Neuronal stem cell (in vitro differentiated cells): ENCODE results near the gene RANBP6.

Source experiments
- DNase-seq: peaks from one replicate; pipeline ENCODE4 v3.0.0-alpha.2; 2013; ENCODE audit warnings: low spot score
- H2AFZ ChIP-seq: one replicate; pipeline ENCODE4 v1.6.1; 2013; ENCODE audit warnings: mild to moderate bottlenecking, low read length, inconsistent platforms
- H2AK5ac ChIP-seq: 2 replicates; pipeline ENCODE4 v1.6.1; 2013; ENCODE audit warnings: low read depth, mild to moderate bottlenecking, inconsistent platforms, low read length, moderate library complexity, mixed read lengths
- H2BK120ac ChIP-seq: 2 replicates; pipeline ENCODE4 v1.6.1; 2013; ENCODE audit warnings: low read depth, mild to moderate bottlenecking, inconsistent platforms, low read length, moderate library complexity, mixed read lengths
- H2BK12ac ChIP-seq: one replicate; pipeline ENCODE4 v1.6.1; 2013; ENCODE audit warnings: low read length, inconsistent platforms
- H2BK15ac ChIP-seq: 2 replicates; pipeline ENCODE4 v1.6.1; 2013; ENCODE audit warnings: mild to moderate bottlenecking, low read length, inconsistent platforms, mixed read lengths
- H2BK5ac ChIP-seq: one replicate; pipeline ENCODE4 v1.6.1; 2013; ENCODE audit warnings: inconsistent platforms, mild to moderate bottlenecking, low read length, moderate library complexity
- H3K14ac ChIP-seq: one replicate; pipeline ENCODE4 v1.6.1; 2013; ENCODE audit warnings: low read length, inconsistent platforms
- H3K18ac ChIP-seq: 2 replicates; pipeline ENCODE4 v1.6.1; 2013; ENCODE audit warnings: low read length, inconsistent platforms
- H3K23ac ChIP-seq: 2 replicates; pipeline ENCODE4 v1.6.1; 2013; ENCODE audit warnings: low read depth, mild to moderate bottlenecking, mixed read lengths, low read length, inconsistent platforms; ENCODE audit not compliant: poor library complexity
- H3K27ac ChIP-seq: replicated peaks from 3 replicates; pipeline ENCODE4 v1.5.1; 2013; ENCODE audit warnings: low read length, inconsistent platforms
- H3K27me3 ChIP-seq, 3 experiments: 2 replicates each; pipeline ENCODE4 v1.6.1; 2013; ENCODE audit warnings: low read length in 3 of 3, mild to moderate bottlenecking in 2 of 3, inconsistent platforms in 1 of 3, low read depth in 1 of 3, mixed read lengths in 1 of 3, moderate library complexity in 1 of 3; ENCODE audit not compliant: control insufficient read depth in 3 of 3, insufficient read depth in 3 of 3
- H3K36me3 ChIP-seq, 2 donors: replicated peaks in 1 of 2; 2 replicates each; pipeline ENCODE4 v1.6.1; 2013; ENCODE audit warnings: low read length in 2 of 2; ENCODE audit not compliant: control insufficient read depth in 2 of 2, insufficient read depth in 2 of 2
- H3K4ac ChIP-seq: 2 replicates; pipeline ENCODE4 v1.6.1; 2013; ENCODE audit warnings: inconsistent platforms, mild to moderate bottlenecking, low read length, moderate library complexity
- H3K4me1 ChIP-seq, 2 donors: 1 replicate in 1 of 2; 2 replicates in 1 of 2; pipeline ENCODE4 v1.6.1; 2013; ENCODE audit warnings: low read length in 2 of 2, low read depth in 1 of 2; ENCODE audit not compliant: control insufficient read depth in 2 of 2, insufficient read depth in 1 of 2
- H3K4me2 ChIP-seq: one replicate; pipeline ENCODE4 v1.6.1; 2013; ENCODE audit warnings: mild to moderate bottlenecking, low read length, inconsistent platforms; ENCODE audit not compliant: insufficient read depth, poor library complexity, severe bottlenecking
- H3K4me3 ChIP-seq, 2 donors: 2 replicates each; pipeline ENCODE4 v1.5.1; 2013; ENCODE audit warnings: low read length in 2 of 2, mild to moderate bottlenecking in 2 of 2, inconsistent platforms in 1 of 2, moderate library complexity in 1 of 2
- H3K79me1 ChIP-seq: one replicate; pipeline ENCODE4 v1.6.1; 2013; ENCODE audit warnings: low read depth, mild to moderate bottlenecking, inconsistent platforms, low read length, moderate library complexity
- H3K9ac ChIP-seq: one replicate; pipeline ENCODE4 v1.6.1; 2013; ENCODE audit warnings: mild to moderate bottlenecking, low read depth, low read length, inconsistent platforms; ENCODE audit not compliant: poor library complexity
- H3K9me3 ChIP-seq, 2 donors: replicated peaks in 1 of 2; 2 replicates each; pipeline versions ENCODE3 to v1.6.1; 2013; ENCODE audit warnings: low read length in 2 of 2, mild to moderate bottlenecking in 2 of 2, inconsistent platforms in 1 of 2, low read depth in 1 of 2, mixed read lengths in 1 of 2, moderate library complexity in 1 of 2; ENCODE audit not compliant: control insufficient read depth in 2 of 2, insufficient read depth in 1 of 2
- H4K8ac ChIP-seq: one replicate; pipeline ENCODE4 v1.6.1; 2013; ENCODE audit warnings: low read depth, mild to moderate bottlenecking, inconsistent platforms, low read length, moderate library complexity
- H4K91ac ChIP-seq: one replicate; pipeline ENCODE4 v1.6.1; 2013; ENCODE audit warnings: low read length, low read depth, mild to moderate bottlenecking, inconsistent platforms; ENCODE audit not compliant: poor library complexity
- WGBS, 2 donors: extraction: QIAGEN DNeasy Blood & Tissue Kit; methylation state at CpG; one replicate each; pipeline ENCODE4 v1.1.7; 2013; ENCODE audit warnings: missing lambda C conversion rate in 2 of 2, mixed read lengths in 1 of 2; ENCODE audit not compliant: insufficient read length in 2 of 2, insufficient replicate concordance in 1 of 2; ENCODE audit errors: extremely low coverage in 2 of 2; 5-methylcytosine and 5-hydroxymethylcytosine counted together

The RANBP6 gene

GRCh38 chr9:6036391-6036790 is 21.0 kb upstream of the RANBP6 start:
- H2AFZ ChIP-seq, result no peak overlapping the region
- no peak overlapping the region for H2BK15ac ChIP-seq
- H4K91ac ChIP-seq, result no peak overlapping the region
- H3K9me3 ChIP-seq, result peaks cover 0 to 1% of the 10 kb centered on the region in 2 donors
- no peaks in the 10 kb centered on the region for H3K36me3 ChIP-seq
- H3K18ac ChIP-seq, result no peak overlapping the region
- no peak overlapping the region for H3K14ac ChIP-seq
- H3K4me2 ChIP-seq, result no peak overlapping the region
- no peak overlapping the region for H3K27ac ChIP-seq
- no peak overlapping the region for H2BK12ac ChIP-seq
- peaks cover 0 to 4% (median 0%) of the 10 kb centered on the region in 3 experiments for H3K27me3 ChIP-seq
- no peak overlapping the region for H3K9ac ChIP-seq
- no peak overlapping the region for H3K4ac ChIP-seq
- no peak overlapping the region for H2AK5ac ChIP-seq
- no peaks in the 10 kb centered on the region for H3K4me1 ChIP-seq
- H4K8ac ChIP-seq, result no peak overlapping the region
- DNase-seq, result no peak
- no CpG with 5 or more reads among the region's 3 CpGs for WGBS, 2 donors
- H2BK120ac ChIP-seq, result no peak overlapping the region
- H3K4me3 ChIP-seq, result no peak overlapping the region
- peaks cover 2% of the 10 kb centered on the region for H3K79me1 ChIP-seq
- no peak overlapping the region for H3K23ac ChIP-seq
- H2BK5ac ChIP-seq, result no peak overlapping the region

- H3K4me3 ChIP-seq, result no peak overlapping the region
- H3K36me3 ChIP-seq, result no peaks in the 10 kb centered on the region
- no peak overlapping the region for H2AFZ ChIP-seq
- H4K8ac ChIP-seq, result peak overlapping the region; percentile 98
- no peak overlapping the region for H3K27ac ChIP-seq
- peak overlapping the region; percentile 66 for H3K9ac ChIP-seq
- peaks cover 0 to 2% of the 10 kb centered on the region in 2 donors for H3K4me1 ChIP-seq
- H3K18ac ChIP-seq, result peak overlapping the region; percentile 76
- whole genome bisulfite sequencing, 2 donors, result no CpG with 5 or more reads among the region's 5 CpGs
- H3K79me1 ChIP-seq, result peaks cover 2% of the 10 kb centered on the region
- peaks cover 0 to 1% of the 10 kb centered on the region in 2 donors for H3K9me3 ChIP-seq
- peak overlapping the region; percentile 18 for H2BK12ac ChIP-seq
- H3K23ac ChIP-seq, result peak overlapping the region; percentile 1
- peak overlapping the region; percentile 66 for H3K4ac ChIP-seq
- H4K91ac ChIP-seq, result no peak overlapping the region
- H2BK120ac ChIP-seq, result no peak overlapping the region
- H2BK15ac ChIP-seq, result no peak overlapping the region
- H3K4me2 ChIP-seq, result no peak overlapping the region
- no peak for DNase-seq
- peak overlapping the region; percentile 75 for H2AK5ac ChIP-seq
- no peak overlapping the region for H3K14ac ChIP-seq
- H2BK5ac ChIP-seq, result no peak overlapping the region
- H3K27me3 ChIP-seq, result peaks cover 0 to 4% (median 0%) of the 10 kb centered on the region in 3 experiments
Measured at GRCh38 chr9:6034954-6035353, 19.5 kb upstream of the RANBP6 start.

- H4K91ac ChIP-seq, result no peak overlapping the region
- peaks cover under 1% of the 10 kb centered on the region for H3K79me1 ChIP-seq
- H3K4me3 ChIP-seq, result no peak overlapping the region
- H3K27ac ChIP-seq, result no peak overlapping the region
- H2BK5ac ChIP-seq, result no peak overlapping the region
- peaks cover 0 to 7% of the 10 kb centered on the region in 2 donors for H3K4me1 ChIP-seq
- H3K23ac ChIP-seq, result no peak overlapping the region
- H3K9me3 ChIP-seq, result no peaks in the 10 kb centered on the region
- no peak overlapping the region for H2BK15ac ChIP-seq
- WGBS, 2 donors, result no CpG with 5 or more reads among the region's 4 CpGs
- H3K14ac ChIP-seq, result no peak overlapping the region
- H3K27me3 ChIP-seq, result no peaks in the 10 kb centered on the region
- DNase-seq, result no peak
- H2BK12ac ChIP-seq, result no peak overlapping the region
- H3K4me2 ChIP-seq, result no peak overlapping the region
- H2AK5ac ChIP-seq, result no peak overlapping the region
- no peak overlapping the region for H3K4ac ChIP-seq
- no peak overlapping the region for H3K18ac ChIP-seq
- no peak overlapping the region for H2BK120ac ChIP-seq
- H3K9ac ChIP-seq, result no peak overlapping the region
- no peak overlapping the region for H4K8ac ChIP-seq
- no peaks in the 10 kb centered on the region for H3K36me3 ChIP-seq
- H2AFZ ChIP-seq, result peak overlapping the region; percentile 63
Measured at GRCh38 chr9:6029604-6030274, 14.3 kb upstream of the RANBP6 start.

DNA sequence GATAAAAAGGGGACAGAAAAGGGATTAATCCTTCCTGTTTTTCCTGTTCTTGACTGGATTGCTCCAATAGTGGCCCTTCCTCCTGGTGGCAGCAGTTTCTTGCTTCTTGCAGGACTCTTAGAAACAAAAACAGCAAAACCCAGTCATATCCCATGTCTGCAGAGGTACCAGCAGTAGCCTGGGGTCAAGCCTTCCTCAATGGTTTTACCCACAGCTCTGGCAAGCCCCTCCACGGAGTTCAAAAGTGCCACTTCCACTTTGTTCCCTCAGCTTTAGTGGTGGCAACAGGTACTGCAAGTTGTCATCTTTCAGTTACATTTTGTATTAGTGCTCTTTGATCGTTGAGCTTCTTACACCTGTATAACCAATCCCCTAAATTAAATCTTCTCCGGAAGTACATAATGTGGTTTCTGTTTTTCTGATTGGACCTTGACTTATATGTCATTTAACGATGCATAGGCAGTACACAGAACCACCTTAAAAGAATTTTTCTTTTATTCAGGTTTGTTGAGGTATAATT is 8.7 kb upstream of the RANBP6 start:
- Histone ChIP-seq H3K27me3 (peaks cover 0 to 6% (median 0%) of the 10 kb centered on the region in 3 experiments), H4K91ac (no peak overlapping the region), H3K9me3 (no peaks in the 10 kb centered on the region), H3K4me1 (no peaks in the 10 kb centered on the region), H2BK15ac (no peak overlapping the region), H4K8ac (no peak overlapping the region), H3K4me3 (no peak overlapping the region), H3K23ac (no peak overlapping the region), H3K18ac (no peak overlapping the region), H2BK12ac (no peak overlapping the region), H2AK5ac (no peak overlapping the region), H3K4ac (no peak overlapping the region), H3K9ac (no peak overlapping the region), H3K14ac (no peak overlapping the region), H2BK5ac (no peak overlapping the region), H3K4me2 (no peak overlapping the region), H3K36me3 (no peaks in the 10 kb centered on the region), H3K79me1 (no peaks in the 10 kb centered on the region), H2AFZ (peak overlapping the region; percentile 65), H2BK120ac (no peak overlapping the region), H3K27ac (no peak overlapping the region)
- no CpG with 5 or more reads among the region's 4 CpGs for WGBS, 2 donors
- DNase-seq, result peak; percentile 14
